Subcutaneous adipose tissue (tissue), 4 donors: ENCODE data around the gene ANKRD63. TPM values are rescaled to one million over a fixed set of nuclear protein-coding genes. Genes with fewer than 3 reads are reported as not detected.

Experiments used
- total RNA-seq, 4 donors: library from RNA; depleted of rRNA; stranded (reverse); fragments of >200 nt; gene quantifications; one replicate each; pipeline ENCODE4 v1.1.0, GENCODE V29; 2016
- TF ChIP-seq, protein P1 (sequence below): fragments of 450-650 bp; IDR thresholded peaks from one replicate; pipeline ENCODE4 v1.5.1; 2016; ENCODE audit warnings: low read depth, mild to moderate bottlenecking, control low read depth, antibody characterized with exemption, moderate library complexity

The ANKRD63 gene
- total RNA-seq, 4 donors from 2014 or later = not detected

DNA sequence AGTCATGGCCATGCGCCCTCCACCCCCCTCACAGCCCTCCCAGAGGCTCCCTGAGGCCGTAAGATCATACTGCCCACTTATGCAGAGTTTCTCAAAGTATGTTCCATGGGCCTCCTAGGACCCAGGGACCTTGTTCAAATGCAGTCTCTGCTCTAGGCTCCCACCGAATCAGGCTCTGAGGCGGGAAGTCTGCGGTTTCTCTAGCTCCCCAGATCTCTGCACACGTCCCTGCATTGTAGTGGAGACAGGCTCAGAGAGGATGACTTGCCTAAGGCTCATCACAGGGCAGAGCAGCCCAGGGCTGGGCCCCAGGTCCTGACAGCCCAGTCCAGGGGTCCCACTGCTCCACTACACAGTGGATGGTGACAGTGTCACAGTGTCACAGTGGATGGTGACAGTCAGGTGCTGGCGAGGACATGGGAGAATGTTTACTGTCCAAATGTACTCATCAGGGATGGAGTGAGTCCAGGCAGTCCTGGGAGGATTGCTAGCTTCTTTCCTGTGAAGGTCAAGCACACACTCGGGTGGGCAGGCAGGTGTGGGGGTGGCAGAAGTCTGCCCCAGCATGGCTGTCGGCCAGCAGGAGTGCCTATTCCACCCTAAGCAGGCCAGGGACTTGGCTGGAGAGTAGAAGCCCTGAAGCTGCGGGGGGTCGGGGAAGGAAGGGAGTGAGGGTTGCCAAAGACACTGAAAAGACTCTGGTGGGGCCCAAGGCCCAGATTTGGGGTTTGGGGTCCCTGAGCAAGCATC is 12.4 kb downstream of the ANKRD63 start:
- TF ChIP-seq, protein P1, sequence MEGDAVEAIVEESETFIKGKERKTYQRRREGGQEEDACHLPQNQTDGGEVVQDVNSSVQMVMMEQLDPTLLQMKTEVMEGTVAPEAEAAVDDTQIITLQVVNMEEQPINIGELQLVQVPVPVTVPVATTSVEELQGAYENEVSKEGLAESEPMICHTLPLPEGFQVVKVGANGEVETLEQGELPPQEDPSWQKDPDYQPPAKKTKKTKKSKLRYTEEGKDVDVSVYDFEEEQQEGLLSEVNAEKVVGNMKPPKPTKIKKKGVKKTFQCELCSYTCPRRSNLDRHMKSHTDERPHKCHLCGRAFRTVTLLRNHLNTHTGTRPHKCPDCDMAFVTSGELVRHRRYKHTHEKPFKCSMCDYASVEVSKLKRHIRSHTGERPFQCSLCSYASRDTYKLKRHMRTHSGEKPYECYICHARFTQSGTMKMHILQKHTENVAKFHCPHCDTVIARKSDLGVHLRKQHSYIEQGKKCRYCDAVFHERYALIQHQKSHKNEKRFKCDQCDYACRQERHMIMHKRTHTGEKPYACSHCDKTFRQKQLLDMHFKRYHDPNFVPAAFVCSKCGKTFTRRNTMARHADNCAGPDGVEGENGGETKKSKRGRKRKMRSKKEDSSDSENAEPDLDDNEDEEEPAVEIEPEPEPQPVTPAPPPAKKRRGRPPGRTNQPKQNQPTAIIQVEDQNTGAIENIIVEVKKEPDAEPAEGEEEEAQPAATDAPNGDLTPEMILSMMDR = no peak

DNA sequence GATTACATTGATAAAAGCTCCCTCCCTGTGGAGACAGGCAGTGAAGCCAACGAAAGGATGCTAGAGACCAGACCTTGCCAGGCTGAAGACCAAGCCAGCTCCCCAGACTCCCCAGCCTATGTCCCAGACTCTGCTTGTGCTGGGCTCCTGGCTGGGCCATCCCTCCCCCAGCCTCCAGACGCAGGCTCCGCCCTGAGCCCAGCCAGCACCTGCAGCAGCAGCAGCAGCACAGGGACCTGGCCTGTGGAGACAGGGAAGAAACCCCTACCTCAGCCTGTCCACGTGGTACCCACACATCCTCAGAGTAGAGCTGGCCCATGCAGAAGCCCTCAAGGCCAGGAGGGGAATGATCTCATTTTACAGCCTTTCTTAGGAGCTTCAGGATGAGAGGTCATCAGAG is 13.3 kb downstream of the ANKRD63 start:
- TF ChIP-seq, protein P1 = no peak

DNA sequence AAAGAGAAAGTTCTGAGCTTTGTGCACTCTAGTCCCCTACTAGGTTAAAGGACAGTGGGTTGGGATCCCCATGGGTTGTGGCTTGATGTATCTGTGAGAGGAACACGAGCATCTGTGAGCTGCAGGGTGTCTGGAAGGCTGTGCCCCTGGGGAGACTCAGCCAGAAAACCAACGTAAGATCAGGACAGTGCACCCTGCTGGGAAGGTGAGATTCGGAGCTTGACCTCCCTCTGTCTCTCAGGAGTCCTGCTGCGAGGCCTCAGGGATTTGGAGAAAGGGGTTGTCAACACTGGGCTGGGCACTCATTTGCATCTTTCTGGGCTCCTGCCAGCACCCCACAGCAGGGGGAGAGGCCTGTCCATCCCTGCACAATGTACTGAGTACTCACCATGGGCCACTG is 15.2 kb downstream of the ANKRD63 start:
- TF ChIP-seq, protein P1 = no peak

DNA sequence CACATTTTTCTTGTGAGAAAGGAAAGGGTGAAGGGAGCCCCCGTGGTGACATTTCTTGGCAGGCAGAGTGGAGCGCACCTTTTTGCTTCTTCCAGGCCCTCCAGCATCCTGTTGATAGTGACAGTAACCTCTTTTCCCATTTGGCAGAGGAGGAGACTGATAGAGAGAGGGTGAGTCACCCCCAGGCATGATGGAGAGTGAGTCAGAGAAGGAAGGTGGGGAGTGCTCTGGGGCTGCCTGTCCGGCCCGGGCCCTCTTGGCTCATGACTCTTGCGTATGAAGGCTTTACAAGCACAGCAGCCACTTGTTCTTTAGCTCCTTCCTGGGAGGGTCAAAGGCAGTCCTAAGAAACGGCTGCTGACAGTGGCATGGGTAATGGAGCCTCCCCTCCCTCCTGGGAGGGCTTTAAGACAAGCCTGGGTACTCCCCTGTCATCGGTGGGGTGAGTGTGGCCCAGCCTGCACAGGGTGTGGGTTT is 16.0 kb downstream of the ANKRD63 start:
- TF ChIP-seq, protein P1 = no peak

DNA sequence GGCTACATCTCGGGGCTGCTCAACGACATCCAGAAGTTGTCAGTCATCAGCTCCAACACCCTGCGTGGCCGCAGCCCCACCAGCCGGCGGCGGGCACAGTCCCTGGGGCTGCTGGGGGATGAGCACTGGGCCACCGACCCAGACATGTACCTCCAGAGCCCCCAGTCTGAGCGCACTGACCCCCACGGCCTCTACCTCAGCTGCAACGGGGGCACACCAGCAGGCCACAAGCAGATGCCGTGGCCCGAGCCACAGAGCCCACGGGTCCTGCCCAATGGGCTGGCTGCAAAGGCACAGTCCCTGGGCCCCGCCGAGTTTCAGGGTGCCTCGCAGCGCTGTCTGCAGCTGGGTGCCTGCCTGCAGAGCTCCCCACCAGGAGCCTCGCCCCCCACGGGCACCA is 17.0 kb downstream of the ANKRD63 start:
- TF ChIP-seq, protein P1 = no peak

DNA sequence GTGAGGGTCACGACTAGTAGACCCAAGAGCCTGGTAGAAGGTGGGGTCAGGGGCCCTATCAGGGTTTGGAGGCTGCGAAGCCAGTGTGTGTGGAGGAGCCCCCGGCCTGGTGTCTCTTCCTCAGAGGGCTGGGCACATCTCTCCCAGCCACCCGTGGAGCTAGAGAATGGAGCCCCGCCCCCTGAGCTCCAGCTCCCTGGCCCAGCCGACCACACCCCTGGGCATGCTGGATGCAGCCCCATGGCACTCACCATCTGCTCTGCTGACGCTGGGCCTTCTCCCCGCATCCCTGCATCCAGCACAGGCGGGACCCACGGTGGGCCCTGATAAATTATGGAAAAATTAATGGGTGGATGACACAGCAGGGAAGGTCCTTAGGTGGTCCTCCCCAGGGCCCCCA is 17.5 kb downstream of the ANKRD63 start:
- TF ChIP-seq, protein P1 = no peak

DNA sequence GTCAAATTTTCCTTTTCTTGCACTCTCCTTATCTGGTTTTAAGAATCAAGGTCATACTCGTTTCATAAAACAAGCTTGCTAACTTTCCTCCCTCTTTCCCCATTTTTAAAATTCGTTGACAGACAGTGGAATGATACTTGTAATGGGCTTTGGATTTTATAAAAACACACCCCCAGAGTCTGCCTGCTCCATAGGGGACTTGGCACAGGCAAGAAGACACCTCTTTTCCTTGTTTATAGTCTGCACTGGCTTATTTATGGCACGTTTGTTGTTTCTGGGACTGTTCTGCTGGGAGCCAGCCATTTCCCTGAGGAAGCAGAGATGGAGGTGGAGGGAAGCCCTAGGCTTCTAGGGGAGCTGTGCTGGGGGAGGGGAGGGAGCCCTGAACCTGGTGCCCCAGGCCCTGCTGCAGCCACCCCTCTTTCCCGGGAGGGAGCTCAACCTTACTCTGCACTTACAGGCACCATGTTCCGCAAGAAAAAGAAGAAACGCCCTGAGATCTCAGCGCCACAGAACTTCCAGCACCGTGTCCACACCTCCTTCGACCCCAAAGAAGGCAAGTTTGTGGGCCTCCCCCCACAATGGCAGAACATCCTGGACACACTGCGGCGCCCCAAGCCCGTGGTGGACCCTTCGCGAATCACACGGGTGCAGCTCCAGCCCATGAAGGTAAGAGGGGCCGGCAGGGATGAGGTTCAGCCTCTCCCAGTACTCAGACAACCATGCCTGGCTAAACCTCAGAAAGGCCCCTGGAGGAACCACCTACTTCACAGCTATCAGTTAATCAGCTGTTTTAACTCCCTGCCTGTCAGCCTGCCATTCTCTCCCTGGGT is 18.3 kb downstream of the ANKRD63 start:
- TF ChIP-seq, protein P1 = no peak
